NCI-H526 treated with DMSO at 0.1 percent for 48 hours (cell line): Measurements from ENCODE around the gene RPS6KA3.
"Not testable (repeated sequence)": the region's sequence is repeated elsewhere in the genome, so short reads cannot be mapped to it uniquely, and the experiment has no call there.

Experiments
- DNase-seq: peaks from one replicate; lab custom pipeline; 2025; lab: John Stamatoyannopoulos, UW

Gene RPS6KA3

DNA sequence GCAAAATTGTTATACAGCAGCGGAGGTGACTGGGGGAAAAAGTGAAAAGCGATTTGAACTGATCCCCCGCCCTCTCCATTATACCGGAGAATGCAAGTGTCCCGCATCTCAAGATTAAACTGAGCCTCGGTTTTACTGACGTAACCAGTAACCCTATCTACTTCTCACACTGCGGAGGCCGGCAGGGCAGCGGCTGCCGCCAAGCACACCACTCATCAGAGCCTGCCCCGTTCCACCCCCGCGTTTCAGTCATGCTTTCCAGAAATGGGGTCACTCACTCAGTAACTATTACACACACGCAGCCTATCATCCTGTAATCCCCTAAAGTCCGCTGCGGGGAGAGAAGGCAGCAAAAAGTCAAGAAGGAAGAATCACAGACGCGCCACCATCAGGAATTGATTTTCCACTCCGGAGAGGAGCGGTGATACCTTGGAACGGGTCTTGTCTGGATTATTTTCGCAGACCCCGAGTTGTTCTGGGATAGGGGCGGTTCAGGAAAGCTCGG is 1.4 kb downstream of the RPS6KA3 start:
- DNase-seq, result peak; percentile 3

DNA sequence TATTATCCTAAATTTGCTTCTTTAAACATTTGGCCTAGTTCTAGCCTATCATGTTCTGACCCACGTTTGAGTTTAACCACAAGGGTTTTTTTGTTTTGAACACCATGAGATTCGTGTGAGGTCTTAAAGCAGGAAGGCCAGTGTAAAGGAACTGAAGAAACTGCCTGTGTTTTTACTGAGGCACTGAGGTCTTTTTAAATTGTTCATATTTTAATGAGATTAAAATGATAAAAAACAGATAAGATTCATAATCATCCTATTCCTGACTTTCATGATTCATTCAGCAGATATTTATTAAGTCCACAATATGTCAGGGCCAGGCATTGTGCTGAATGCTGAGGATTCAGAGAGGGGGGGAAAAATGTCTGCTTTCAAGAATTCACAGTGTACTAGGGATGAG is 3.2 kb downstream of the RPS6KA3 start:
- no peak for DNase-seq

DNA sequence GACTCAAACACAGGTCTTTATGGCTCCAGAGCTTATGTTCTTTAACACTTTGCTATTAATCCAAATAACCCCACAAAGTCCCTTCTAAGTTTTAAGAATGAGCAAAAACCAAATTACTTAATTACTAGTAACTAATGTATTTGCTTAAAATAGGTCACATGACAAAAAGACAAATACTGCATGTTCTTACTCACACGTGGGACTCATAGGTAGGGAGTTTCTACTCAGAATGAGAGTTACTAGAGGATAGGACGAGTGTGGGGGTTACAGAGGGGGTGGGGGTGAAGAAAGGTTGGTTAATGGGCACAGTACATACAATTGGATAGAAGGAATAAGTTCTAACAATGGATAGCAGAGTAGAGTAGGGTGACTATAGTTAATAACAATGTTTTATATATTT is 5.8 kb downstream of the RPS6KA3 start:
- DNase-seq, result no peak

DNA sequence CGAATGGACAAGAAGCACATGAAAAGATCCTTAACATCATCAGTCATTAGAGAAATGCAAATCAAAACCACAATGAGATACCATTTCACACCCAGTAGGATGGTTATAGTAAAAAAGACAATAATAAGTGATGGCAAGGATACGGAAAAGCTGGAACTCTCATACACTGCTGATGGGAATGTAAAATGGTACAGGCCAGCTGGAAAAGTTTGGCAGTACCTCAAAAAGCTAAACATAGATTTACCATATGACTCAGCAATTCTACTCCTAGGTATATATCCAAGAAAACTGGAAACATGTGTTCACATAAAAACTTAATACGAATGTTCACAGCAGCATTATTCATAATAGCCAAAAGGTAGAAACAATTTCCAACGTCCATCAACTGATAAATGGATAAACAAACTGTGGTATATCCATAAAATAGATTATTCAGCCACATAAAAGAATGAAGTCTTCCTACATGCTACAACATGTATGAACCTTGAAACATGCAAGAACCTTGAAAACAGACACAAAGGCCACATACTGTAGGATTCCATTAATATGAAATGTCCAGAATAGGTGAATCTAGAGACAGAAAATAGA is 11.9 kb downstream of the RPS6KA3 start:
- DNase-seq, result no peak

DNA sequence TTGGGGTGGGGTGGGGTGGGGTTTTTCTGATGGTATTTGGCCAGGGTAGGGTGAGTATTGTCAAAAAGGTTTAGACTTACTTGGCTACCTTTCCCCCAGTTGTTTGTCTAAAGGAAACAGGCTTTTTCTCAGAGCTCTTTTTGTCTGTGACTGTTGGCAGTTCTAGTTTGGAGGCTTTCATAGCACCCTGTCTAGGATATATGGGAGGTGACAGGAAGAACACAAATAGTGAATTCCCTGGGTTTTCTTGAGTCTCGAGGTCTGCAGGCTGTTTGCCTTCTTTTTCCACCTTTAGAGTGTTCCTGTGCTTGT is 13.5 kb downstream of the RPS6KA3 start:
- DNase-seq, result no peak

DNA sequence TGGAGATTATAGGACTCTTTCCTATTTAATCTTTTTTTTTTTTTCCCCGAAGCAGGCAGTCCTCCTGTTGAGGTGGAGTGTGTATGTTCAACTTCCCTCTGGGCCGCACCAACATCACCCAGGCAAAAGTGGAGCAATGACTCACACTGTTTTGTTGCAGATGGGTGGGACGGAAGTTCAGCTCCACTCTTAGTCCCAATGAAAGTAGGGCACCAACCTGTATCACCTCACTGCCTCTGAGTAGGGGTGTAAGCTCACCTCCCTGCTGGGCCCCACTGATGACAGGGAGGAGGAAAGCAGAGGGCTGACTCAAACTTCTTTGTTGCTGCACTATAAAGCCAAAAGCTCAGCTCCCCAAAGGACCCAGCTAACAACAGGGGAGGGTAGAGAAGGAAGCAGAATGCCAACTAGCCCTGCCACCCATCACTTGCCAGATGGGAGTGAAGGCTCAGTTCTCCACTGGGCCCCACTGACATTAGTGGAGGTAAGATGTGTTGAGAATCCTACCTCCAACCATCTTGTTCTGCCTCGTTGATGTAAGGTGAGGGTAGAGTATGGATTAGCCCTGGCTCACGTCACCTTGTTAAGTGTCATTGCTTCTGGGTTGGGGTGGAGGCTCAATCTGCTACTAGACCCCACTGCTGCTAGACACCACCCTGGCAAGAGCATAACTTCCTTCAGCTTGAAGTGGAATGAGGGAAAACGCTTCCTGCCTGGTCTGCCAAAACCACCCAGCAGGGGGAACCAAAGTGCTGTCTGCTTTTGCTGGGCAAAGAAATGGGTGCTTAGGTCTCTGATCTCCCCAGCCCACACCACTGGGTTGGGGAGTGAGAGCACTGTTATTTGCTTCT is 14.1 kb downstream of the RPS6KA3 start:
- peak; percentile 15 for DNase-seq

DNA sequence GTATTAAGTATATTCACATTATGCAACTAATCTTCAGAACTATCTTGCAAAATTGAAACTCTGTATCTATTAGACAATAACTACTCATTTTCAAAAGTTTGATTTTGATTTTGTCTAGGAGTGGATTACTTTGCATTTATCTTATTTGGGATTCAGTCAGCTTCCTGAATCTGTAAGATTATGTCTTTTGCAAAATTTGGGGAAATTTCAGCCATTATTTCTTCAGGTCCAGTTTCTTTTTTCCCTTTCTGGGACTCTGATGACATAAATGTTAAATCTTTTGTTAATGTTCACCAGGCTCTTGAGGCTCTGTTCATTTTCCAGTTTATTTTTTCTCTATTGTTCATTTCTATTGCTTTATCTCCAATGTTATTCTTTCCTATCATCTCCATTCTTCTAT is 15.0 kb downstream of the RPS6KA3 start:
- no peak for DNase-seq

DNA sequence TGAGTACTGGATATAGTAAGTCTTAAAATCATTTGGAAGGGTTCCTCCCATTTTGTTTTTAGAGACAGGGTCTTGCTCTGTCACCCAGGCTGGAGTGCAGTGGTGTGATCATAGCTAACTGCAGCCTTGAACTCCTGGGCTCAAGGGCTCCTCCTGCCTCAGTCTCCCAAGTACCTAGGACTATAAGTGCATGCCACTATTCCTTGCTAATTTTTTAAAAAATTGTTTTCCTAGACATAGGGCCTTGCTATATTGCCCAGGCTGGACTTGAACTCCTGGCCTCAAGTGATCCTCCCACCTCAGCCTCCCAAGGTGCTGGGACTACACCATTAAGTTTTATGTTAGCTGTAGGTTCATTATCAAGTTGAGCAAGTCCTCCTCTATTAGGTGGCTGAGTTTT is 16.6 kb downstream of the RPS6KA3 start:
- DNase-seq, result not testable (repeated sequence)

DNA sequence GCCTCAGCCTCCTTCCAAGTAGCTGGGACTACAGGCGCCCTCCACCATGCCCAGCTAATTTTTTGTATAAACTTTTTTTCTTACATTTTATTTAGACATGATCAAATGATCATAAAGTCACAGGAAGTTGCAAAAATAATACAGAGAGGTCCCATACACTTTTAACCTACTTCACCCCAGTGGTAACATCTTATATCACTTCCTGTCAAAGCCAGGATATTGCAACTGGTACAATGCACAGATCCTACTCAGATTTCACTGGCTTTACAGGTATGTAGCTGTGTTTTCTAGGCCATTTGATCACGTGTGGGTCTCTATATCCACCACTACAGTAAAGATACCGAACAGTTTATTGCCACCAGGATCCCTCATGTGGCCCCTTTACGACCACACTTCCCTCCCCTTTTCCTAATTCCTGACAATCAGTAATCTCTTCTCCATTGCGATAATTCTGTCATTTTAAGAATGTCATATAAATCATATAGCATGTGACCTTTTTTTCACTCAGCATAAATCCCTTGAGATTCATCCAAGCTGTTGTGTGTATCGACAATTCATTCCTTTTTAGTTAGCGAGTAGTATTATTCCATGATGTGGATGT is 18.0 kb downstream of the RPS6KA3 start:
- DNase-seq, result no peak

DNA sequence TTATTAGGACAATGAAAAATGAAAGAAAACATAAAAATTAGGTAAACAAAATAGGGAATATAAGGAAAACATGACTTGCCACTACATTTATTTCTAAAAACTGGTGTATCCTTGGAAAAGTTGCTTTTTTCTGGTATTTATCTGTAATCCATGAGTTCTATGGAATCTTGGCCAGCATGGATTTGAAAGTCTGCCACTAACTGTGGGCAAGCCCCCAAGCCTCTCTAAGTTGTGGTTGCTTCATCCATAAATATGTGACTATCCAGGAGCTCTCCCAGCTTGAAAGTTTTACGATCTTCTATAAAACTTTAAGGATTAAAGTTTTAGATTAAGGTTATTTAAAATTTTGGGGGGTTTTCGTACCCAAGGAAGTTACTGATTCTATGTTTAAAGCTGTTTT is 21.8 kb downstream of the RPS6KA3 start:
- no peak for DNase-seq

DNA sequence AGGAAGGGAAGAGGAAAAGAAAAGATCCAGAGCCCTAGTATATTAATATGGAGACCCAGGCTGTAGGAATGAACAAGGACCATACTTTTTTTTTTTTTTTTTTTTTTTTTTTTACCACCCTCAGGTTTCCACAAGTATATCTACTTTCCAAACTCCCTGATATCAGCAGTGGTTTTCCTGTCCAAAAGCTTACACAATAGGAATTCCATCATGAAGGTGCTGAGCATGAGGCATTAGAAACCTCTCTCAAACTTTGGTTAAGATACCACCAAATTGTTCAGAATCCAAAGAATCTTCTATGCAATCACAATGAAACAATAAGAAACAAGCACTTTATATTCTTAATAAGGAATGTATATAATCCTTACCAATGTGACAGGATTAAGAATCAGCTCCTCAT is 26.5 kb downstream of the RPS6KA3 start:
- no peak for DNase-seq

DNA sequence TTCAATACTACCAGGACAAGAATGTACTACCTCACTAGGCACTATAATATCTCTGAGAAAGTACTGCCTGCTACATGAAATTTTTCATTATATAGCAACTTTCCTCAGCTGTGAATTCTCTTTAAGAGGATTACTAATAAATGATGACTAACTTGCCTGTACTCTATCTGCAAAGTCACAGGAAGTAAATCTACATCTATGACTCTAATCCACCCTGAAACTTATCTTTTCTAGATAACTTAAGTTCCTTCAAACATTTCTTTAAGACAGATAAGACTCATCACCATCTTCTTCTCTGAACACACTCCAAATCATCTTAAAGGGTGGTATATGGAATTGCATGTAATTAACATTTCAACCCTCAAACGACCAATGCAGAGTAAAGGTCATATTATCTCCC is 28.8 kb downstream of the RPS6KA3 start:
- no peak for DNase-seq

DNA sequence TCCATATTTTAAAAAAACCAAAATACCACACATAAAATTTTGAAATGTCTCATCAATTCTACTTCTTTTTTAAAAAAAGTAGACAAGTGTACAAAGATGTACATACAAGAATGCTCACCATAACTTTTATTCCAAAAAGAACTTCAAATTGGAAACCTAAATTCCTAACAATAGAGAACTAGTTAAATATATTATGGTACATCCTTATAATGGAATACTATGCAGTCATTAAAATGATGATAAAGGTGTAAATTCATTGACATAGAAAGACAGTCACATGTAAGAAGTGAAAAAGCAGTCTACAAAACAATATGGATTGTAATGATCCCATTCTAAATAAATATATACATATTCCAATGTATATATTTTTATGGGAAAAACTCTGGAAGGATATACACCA is 31.0 kb downstream of the RPS6KA3 start:
- DNase-seq, result no peak

DNA sequence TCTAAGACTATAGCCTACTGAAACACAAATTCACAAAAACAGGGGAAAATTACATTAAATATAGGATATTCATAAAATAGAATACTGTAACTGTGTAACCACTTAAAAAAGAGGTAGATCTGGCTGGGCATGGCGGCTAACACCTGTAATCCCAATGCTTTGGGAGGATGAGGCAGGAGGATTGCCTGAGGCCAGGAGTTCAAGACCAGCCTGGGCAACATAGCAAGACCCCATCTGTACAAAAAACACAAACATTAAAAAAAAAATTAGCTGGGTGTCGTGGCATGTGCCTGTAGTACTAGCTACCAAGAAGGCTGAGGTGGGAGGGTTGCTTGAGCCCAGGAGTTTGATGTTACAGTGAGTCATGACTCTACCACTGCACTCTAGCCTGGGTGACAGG is 33.4 kb downstream of the RPS6KA3 start:
- DNase-seq, result no peak

DNA sequence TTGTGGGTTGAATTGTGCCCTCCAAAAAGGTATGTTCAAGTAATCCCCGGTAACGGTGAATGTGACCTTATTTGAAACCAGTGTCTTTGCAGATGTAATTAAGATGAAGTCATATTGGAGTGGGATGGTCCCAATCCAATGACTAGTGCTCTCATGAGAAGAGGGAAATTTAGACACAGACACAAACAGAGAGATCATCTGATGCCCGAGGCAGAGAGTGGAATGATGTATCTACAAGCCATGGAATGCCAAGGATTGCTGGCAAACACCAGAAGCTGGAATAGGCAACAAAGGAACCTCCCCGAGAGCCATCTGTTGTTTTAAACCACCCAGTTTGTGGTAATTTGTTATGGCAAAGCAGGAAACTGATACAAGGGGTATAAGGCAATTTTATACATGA is 35.1 kb downstream of the RPS6KA3 start:
- DNase-seq, result no peak

DNA sequence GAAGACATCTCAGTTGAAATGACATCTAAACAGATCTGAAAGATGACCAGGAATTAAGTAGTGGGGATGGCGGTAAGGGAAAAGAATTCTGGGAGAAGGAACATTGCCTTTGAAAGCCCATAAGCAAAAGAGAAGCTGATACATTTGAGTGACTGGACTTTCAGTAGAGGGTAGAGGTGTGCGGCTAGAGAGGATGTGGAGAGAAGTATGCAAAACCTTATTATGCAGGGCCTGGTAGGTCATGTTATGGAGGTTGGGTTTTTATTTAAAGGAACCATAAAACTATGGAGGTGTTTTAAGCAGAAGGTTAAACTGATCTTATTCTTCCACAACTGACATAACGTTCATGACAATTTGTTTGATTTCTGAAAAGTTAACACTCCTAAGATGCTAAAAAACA is 36.3 kb downstream of the RPS6KA3 start:
- no peak for DNase-seq

DNA sequence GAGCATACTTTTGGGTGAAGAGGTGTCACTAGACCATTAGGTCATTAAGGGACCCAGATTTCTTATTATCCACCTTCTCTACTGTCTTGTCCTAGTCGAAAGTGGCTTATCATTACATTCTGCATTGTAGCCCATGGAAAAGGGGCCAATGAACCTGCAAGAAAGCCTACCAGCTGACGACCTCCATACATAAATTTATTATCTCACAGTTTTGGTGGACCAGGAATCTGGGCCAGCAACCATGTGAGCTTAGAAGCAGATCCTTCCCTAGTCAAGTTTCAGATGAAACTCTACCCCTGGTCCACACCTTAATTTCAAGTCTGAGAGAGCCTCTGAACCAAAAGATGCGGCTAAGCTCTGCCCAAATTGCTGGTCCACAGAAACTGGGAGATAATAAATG is 37.6 kb downstream of the RPS6KA3 start:
- no peak for DNase-seq

DNA sequence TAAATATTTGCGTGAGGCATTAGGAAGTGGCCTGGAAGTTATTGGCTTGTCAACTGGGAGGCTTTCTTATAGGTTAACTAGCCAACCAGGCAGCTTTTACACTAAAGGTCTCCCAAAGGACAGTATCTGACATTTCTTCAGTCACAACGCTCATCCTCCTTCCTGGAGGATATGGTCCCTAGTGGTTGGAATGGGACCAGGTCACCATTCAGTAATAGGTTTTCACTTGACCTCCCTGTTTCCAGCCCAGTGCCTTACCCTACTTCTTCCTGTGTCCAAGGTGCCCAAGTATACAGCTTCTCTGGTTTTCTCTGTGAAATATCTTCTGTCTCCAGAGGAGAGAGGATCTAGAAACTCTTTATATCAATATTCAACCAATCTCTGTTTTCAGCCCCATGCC is 38.5 kb downstream of the RPS6KA3 start:
- DNase-seq, result no peak

DNA sequence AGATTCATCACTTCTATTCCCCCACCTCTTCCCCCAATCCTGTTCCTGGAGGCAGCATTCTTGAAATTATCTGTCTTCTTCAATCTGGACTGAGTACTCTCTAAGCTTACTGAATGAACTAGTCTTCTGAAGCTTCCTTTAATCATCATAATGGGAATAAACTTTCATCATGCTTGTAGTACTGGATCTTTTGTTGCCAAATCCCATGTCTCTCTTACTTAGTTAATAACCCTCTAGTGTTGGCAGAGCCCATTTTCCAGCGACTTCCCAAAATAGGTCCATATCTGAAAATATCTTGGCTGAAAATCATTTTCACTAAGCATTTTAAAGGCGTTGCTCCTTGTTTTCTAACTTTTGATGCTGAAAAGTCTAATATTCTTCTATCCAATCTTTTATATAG is 39.6 kb downstream of the RPS6KA3 start:
- no peak for DNase-seq

DNA sequence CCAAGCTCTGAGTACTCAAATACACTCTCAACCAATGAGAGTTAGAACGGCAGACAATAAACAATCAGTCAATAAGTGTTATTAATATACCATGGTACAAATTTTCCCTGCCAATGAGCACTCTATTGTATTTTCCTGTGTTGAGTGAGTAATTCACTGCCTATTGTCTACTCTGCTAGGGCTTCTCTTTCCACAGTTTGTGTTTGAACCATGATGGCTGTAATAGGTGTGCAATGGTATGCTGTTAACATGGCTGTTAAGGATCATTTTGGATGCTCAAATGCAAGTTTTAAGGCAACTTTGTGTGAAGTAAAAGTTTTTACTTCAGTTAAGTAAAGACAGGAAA is 41.2 kb downstream of the RPS6KA3 start:
- no peak for DNase-seq

DNA sequence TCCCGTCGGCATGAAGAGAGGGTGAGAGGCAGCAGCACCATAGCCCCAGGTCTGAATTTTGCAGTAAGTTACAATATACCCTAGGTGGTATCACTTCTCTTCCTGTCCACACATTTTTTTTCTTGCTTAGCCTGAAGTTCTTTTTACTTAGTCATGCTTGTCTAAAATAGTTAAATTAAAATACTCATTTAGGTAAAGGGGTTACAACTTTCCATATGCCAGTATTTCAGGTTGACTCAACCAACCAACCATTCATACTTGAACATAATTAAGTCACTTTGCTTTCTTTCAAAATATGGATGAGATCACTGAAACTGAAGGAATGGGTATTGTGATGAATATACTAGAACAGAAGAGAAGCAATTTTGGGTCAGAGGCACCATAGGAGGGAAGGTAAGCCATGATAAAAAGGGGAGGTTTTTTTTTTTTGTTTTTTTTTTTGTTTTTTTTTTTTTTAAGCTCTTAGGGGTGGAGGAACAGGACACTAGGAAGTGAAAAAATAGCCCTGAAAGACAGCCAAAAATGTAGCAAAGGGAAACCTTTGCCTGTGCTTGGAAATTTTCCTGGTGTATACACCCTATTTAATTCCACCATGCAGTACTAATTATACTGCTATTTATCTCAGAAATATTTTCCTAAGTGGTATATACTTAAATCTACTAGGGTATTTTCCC is 41.8 kb downstream of the RPS6KA3 start:
- DNase-seq, result no peak

DNA sequence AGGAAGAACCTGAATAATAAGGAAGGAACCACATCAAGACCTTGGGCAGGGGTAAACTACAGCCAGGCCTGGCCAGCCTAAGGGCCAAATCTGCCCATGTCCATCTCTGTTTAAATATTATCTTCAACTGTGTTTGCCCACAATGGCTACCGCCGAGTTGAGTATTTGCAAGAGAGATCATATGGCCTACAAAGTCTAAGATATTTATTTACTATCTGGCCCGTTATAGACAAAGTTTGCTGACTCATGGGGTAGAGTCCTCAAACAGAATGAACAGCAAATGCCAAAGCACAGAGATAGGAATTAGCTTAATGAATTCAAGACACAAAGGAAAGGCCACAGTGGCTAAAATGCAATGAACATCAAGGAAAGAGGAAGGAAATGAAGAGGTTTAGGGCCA is 44.8 kb downstream of the RPS6KA3 start:
- DNase-seq, result no peak
